KOPT-K1 (cell line): Measurements from ENCODE around the gene SCT.

Experiments used
- H3K27ac ChIP-seq: fragments of 200-600 bp; sonication (generic); 2 replicates; pipeline ENCODE4 v1.5.1; 2016; ENCODE audit warnings: antibody characterized with exemption, mild to moderate bottlenecking, low read depth, low read length; ENCODE audit not compliant: poor library complexity, severe bottlenecking
- H3K36me3 ChIP-seq: fragments of 200-600 bp; sonication (generic); 2 replicates; pipeline ENCODE4 v1.5.1; 2017; ENCODE audit warnings: antibody characterized with exemption, mild to moderate bottlenecking, low read length, moderate library complexity; ENCODE audit not compliant: insufficient read depth
- H3K9me3 ChIP-seq: fragments of 200-600 bp; sonication (generic); 2 replicates; pipeline ENCODE4 v1.5.1; 2017; ENCODE audit warnings: antibody characterized with exemption, low read length, mild to moderate bottlenecking; ENCODE audit not compliant: insufficient read depth, poor library complexity, severe bottlenecking

The SCT gene

GRCh38 chr11:611001-611996 lies 15.7 kb downstream of the SCT start:
- no peaks in the 10 kb centered on the region for H3K9me3 ChIP-seq
- H3K36me3 ChIP-seq, result peaks cover 77% of the 10 kb centered on the region
- H3K27ac ChIP-seq, result no peak overlapping the region

- Histone ChIP-seq H3K9me3 (no peaks in the 10 kb centered on the region), H3K36me3 (peaks cover 87% of the 10 kb centered on the region), H3K27ac (no peak overlapping the region)
Measured at GRCh38 chr11:610146-610801, 16.7 kb downstream of the SCT start.

DNA sequence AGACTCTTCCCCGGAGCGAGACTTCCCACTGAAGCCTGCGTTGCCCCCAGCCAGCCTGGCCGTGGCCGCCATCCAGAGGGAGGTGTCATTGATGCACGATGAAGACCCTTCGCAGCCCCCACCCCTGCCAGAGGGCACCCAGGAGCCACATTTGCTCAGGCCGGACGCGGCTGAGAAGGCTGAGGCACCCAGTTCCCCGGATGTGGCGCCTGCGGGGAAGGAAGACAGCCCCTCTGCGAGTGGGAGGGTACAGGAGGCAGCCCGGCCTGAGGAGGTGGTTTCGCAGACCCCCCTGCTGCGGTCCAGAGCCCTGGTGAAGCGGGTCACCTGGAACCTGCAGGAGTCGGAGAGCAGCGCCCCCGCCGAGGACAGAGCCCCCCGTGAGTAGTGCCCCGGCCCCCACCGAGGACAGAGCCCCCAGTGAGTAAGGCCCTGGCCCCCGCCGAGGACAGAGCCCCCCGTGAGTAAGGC lies 17.6 kb downstream of the SCT start:
- no peaks in the 10 kb centered on the region for H3K9me3 ChIP-seq
- H3K36me3 ChIP-seq, result peaks cover 94% of the 10 kb centered on the region
- no peak overlapping the region for H3K27ac ChIP-seq

GRCh38 chr11:608791-609251 lies 18.2 kb downstream of the SCT start:
- H3K36me3 ChIP-seq, result peaks cover 96% of the 10 kb centered on the region
- no peak overlapping the region for H3K27ac ChIP-seq
- H3K9me3 ChIP-seq, result no peaks in the 10 kb centered on the region

DNA sequence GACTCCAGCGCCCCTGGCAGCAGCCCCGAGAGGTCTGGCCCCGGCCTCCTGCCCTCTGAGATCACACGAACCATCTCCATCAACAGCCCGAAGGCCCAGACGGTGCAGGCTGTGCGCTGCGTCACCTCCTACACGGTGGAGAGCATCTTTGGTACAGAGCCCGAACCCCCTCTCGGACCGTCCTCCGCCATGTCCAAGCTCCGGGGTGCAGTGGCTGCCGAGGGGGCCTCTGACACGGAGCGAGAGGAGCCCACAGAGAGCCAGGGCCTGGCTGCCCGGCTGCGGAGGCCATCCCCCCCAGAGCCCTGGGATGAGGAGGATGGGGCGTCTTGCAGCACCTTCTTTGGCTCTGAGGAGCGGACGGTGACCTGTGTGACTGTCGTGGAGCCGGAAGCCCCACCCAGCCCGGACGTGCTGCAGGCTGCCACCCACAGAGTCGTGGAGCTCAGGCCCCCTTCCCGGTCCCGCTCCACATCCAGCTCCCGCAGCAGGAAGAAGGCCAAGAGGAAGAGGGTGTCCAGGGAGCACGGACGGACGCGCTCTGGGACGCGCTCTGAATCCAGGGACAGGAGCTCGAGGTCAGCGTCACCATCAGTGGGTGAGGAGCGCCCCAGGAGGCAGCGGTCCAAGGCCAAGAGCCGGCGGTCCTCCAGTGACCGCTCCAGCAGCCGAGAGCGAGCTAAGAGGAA lies 18.9 kb downstream of the SCT start:
- Histone ChIP-seq H3K36me3 (peaks cover 100% of the 10 kb centered on the region), H3K27ac (no peak overlapping the region), H3K9me3 (no peaks in the 10 kb centered on the region)

- H3K9me3 ChIP-seq, result no peaks in the 10 kb centered on the region
- no peak overlapping the region for H3K27ac ChIP-seq
- peaks cover 100% of the 10 kb centered on the region for H3K36me3 ChIP-seq
Measured at GRCh38 chr11:607020-607780, 19.8 kb downstream of the SCT start.

GRCh38 chr11:606245-606644 lies 20.7 kb downstream of the SCT start:
- no peaks in the 10 kb centered on the region for H3K9me3 ChIP-seq
- H3K27ac ChIP-seq, result no peak overlapping the region
- peaks cover 100% of the 10 kb centered on the region for H3K36me3 ChIP-seq

DNA sequence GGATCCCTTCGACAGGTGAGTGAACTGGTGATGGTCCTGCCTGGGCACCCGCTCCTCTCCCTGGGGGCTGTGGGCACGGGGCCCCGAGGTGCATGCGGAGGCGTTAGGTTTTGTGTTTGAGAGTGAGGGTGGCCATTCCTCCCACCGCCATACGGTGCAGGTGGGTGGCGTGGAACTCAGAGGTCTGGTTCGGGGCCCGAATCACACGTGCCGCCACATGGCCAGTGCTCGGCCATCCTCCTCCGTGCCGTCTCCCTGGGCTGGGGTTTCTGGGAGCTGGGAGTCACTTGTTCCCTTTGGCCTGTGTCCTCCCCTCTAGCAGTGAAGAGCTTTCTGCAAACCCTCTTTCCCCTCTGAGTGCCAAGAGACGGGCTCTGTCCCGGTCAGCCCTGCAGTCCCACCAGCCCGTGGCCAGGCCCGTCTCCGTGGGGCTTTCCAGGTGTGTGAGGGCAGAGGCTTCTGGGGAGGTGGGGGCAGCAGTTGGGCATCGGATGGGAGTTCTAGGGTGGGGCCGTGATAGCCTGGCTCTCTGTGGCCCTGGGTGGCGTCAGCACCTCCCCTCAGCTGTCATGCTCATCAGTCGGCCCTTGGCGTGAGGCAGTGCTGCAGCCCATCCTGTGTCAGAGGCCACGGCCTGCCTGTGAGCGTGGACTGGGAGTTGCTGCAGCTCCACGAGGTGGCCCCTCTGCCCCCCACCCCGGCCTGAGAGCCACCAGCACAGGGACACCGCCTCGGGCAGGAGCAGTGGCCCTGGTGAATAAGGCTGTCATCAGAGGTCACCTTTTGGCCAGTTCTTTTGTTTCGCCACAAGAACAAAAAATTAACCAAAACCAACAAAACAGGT lies 21.5 kb downstream of the SCT start:
- peaks cover 100% of the 10 kb centered on the region for H3K36me3 ChIP-seq
- H3K27ac ChIP-seq, result no peak overlapping the region
- no peaks in the 10 kb centered on the region for H3K9me3 ChIP-seq

DNA sequence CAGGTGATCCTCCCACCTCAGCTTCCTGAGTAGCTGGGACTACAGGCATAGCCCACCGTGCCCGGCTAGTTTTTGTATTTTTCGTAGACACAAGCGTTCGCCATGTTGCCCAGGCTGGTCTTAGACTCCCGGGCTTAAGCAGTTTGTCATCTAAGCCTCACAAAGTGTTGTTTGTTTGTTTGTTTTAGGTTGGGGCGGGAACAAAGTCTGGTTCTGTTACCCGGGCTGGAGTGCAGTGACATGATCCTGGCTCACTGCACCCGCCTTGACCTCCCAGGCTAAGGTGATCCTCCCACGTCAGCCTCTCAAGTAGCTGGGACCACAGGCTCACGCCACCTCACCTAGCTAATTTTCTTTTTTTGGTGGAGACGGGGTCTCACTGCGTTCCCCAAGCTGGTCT lies 23.8 kb downstream of the SCT start:
- no peak overlapping the region for H3K27ac ChIP-seq
- peaks cover 99% of the 10 kb centered on the region for H3K36me3 ChIP-seq
- no peaks in the 10 kb centered on the region for H3K9me3 ChIP-seq

DNA sequence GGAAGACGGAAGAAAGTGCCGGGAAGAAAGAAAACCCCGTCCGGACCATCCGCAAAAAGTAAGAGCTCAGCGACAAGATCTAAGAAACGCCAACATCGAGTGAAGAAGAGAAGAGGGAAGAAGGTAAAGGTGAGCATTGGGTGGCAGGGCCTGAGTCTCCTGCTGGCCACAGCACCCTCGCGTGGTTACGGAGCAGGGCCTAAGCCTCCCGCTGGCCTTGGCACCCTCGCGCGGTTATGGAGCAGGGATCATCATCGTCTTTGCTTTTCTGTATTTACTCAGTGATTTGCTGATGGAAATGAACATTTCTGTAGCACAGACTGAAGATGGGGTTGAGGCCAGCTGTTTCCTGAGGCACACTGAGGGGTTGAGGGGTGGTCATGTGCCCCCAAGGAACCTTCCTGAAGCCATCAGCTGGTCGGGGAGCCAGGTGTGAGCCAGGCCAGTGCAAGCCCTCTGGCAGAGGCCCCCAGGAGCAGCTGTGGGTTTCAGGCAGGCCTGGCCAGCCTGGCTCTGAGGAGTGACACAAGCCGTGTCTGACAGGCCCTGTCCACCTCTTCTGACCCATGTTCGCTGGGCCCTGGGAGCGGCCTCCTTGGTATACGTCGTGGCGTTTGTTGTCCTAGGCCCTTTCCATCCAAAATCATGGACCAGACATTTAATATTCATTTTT lies 25.3 kb downstream of the SCT start:
- Histone ChIP-seq H3K27ac (no peak overlapping the region), H3K36me3 (peaks cover 99% of the 10 kb centered on the region), H3K9me3 (no peaks in the 10 kb centered on the region)

GRCh38 chr11:598005-598680 lies 28.8 kb downstream of the SCT start:
- Histone ChIP-seq H3K27ac (no peak overlapping the region), H3K36me3 (peaks cover 99% of the 10 kb centered on the region)

DNA sequence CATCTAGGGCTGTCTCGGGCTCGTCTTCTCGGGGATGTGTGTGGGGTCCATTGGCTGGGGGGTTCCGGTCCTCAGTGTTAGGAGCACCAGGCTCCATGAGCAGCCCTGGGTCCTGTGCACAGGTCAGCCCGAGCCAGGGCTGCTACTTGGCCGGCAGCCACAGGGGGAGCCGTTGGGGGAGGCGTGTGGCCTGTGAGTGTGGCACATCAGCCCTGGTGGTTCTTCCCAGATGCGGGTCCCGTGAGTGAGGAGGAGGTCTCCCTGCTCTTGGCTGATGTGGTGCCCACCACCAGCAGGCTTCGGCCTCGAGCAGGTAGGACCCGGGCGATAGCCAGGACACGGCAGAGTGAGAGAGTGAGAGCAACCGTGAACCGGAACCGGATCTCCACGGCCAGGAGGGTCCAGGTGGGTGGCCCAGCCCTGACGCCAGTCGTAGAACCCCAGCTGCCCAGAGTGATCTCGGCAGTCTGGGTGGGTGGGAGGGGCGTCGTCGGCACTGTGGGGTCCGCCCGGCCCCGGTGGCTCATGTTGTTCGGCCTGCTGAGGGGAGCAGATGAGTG lies 29.7 kb downstream of the SCT start:
- Histone ChIP-seq H3K27ac (no peak overlapping the region), H3K36me3 (peaks cover 99% of the 10 kb centered on the region), H3K9me3 (no peaks in the 10 kb centered on the region)

More at GRCh38 chr11:598005-598680, 28.8 kb downstream of the SCT start:
- no peaks in the 10 kb centered on the region for H3K9me3 ChIP-seq

GRCh38 chr11:596374-596773 lies 30.6 kb downstream of the SCT start:
- no peaks in the 10 kb centered on the region for H3K9me3 ChIP-seq
- no peak overlapping the region for H3K27ac ChIP-seq

More at GRCh38 chr11:596374-596773, 30.6 kb downstream of the SCT start:
- peaks cover 99% of the 10 kb centered on the region for H3K36me3 ChIP-seq
